Measurements from ENCODE around the gene CUL4A. TPM values are rescaled to one million over a fixed set of nuclear protein-coding genes. Genes with fewer than 3 reads are reported as not detected.

The CUL4A gene
- total and polyA plus RNA-seq, 2 donors (not counting 1 experiment from before 2014, with no cell fraction given) = 37.5 to 80.4 TPM

DNA sequence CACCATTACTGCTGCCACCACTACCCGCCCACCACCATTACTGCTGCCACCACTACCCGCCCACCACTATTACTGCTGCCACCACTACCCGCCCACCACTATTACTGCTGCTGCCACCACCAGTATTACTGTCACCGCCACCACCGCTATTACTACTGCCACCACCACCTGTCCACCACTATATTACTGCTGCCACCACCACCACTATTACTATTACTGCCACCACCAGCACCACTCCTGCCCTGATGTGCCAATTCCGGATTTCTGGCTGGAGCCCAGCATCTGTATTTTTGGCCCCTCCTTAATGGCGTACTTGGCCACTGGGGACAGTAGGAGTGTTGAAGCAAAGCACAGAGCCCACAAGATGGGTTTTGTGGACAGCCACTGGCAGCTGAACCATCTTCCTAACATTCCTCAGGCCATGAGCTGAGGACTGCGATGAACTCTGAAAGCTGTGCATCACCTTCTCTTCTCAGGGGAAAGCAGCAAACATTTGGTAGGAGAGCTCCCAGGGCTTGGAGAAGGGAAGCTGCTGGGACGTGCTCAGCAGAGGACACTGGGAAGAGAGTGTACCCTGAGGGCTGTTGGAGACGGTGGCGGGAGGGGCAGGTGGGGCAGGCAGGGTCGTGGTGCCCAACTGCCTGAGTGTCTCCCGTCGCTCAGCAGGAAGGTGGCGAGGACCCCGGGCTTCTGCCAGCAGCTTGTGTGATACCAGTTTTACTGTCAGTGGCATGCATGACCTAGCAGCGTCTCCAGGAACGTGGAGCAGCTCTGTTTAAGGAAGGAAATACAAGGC lies 23.0 kb downstream of the CUL4A start:
- WGBS (ENCODE audit: insufficient coverage) = 90% methylated on average over 16 of the region's 18 CpGs
- Histone ChIP-seq H2AFZ (ENCODE audit: insufficient read depth, low read depth, low read length, poor library complexity, severe bottlenecking) (no peak overlapping the region), H3K4me3 (ENCODE audit: control extremely low read depth in 1 of 5, extremely low read depth in 1 of 5, insufficient read depth in 1 of 5, low read depth in 2 of 5, low read length in 4 of 5) (no peak overlapping the region), H3K27me3 (replicated peaks in 1 of 4; ENCODE audit: control extremely low read depth in 1 of 4, control insufficient read depth in 3 of 4, insufficient read depth in 4 of 4, low read length in 3 of 4) (no peaks in the 10 kb centered on the region), H3K4me1 (ENCODE audit: control insufficient read depth in 2 of 2, insufficient read depth in 2 of 2, low read length in 2 of 2) (no peaks in the 10 kb centered on the region), H3K79me2 (ENCODE audit: control insufficient read depth, insufficient read depth, low read length) (no peaks in the 10 kb centered on the region), H3K36me3 (replicated peaks in 1 of 2; ENCODE audit: control extremely low read depth in 1 of 2, control insufficient read depth in 1 of 2, extremely low read depth in 1 of 2, insufficient read depth in 2 of 2, low read length in 1 of 2) (peaks cover 0 to 57% of the 10 kb centered on the region in 2 experiments), H3K4me2 (replicated peaks; ENCODE audit: low read depth, low read length, poor library complexity, severe bottlenecking) (no peak overlapping the region), H3K9ac (ENCODE audit: low read length) (no peak overlapping the region), H3K9me3 (ENCODE audit: control extremely low read depth in 1 of 3, control insufficient read depth in 2 of 3, insufficient read depth in 1 of 3, low read length in 2 of 3) (no peaks in the 10 kb centered on the region), H3K27ac (ENCODE audit: low read length in 2 of 2) (no peak overlapping the region), H4K20me1 (ENCODE audit: control insufficient read depth, insufficient read depth, low read length, poor library complexity, severe bottlenecking) (no peaks in the 10 kb centered on the region)
- DNase-seq = no peak
- no peak overlapping the region for H3K27ac Mint-ChIP-seq
- POLR2A ChIA-PET = no interaction called here
- no peaks in the 10 kb centered on the region for H3K4me1 Mint-ChIP-seq
- CTCF ChIA-PET = no interaction called here
- no peak for ATAC-seq (ENCODE audit: low read depth)
- no peak overlapping the region for H3K4me3 Mint-ChIP-seq
- no peak for TF ChIP-seq EZH2 (IDR thresholded peaks at IDR 0.05; ENCODE audit: borderline replicate concordance, insufficient read depth, low read depth, low read length, poor library complexity, severe bottlenecking)
- TF ChIP-seq, protein P1, sequence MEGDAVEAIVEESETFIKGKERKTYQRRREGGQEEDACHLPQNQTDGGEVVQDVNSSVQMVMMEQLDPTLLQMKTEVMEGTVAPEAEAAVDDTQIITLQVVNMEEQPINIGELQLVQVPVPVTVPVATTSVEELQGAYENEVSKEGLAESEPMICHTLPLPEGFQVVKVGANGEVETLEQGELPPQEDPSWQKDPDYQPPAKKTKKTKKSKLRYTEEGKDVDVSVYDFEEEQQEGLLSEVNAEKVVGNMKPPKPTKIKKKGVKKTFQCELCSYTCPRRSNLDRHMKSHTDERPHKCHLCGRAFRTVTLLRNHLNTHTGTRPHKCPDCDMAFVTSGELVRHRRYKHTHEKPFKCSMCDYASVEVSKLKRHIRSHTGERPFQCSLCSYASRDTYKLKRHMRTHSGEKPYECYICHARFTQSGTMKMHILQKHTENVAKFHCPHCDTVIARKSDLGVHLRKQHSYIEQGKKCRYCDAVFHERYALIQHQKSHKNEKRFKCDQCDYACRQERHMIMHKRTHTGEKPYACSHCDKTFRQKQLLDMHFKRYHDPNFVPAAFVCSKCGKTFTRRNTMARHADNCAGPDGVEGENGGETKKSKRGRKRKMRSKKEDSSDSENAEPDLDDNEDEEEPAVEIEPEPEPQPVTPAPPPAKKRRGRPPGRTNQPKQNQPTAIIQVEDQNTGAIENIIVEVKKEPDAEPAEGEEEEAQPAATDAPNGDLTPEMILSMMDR (IDR thresholded peaks at IDR 0.05) = no peak
- H3K9me3 Mint-ChIP-seq (ENCODE audit: insufficient read depth) = no peaks in the 10 kb centered on the region
- intact Hi-C loops (cut with micrococcal nuclease) = no loop called here
- no peaks in the 10 kb centered on the region for H3K27me3 Mint-ChIP-seq

DNA sequence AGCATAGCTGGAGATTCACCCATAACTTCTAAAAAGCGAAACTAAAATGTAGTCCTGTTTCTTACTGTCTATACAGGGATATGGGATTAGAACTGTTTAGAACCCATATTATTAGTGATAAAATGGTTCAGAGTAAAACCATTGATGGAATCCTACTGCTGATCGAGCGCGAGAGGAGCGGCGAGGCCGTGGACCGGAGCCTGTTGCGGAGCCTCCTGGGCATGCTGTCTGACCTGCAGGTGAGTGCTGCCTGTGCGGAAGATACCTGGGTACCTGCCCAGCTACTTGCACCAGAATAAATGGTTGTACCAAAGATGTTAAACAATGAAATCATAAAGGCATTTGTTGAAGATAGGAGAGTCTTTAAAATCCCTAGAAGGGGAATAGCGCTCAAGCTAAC lies 23.7 kb downstream of the CUL4A start:
- no peak overlapping the region for H3K4me3 ChIP-seq (ENCODE audit: control extremely low read depth in 1 of 5, extremely low read depth in 1 of 5, insufficient read depth in 1 of 5, low read depth in 2 of 5, low read length in 4 of 5)
- POLR2A ChIA-PET = no interaction called here
- no peak overlapping the region for H3K9ac ChIP-seq (ENCODE audit: low read length)
- H3K9me3 Mint-ChIP-seq (ENCODE audit: insufficient read depth) = no peaks in the 10 kb centered on the region
- no peak for DNase-seq
- no peaks in the 10 kb centered on the region for H3K9me3 ChIP-seq (ENCODE audit: control extremely low read depth in 1 of 3, control insufficient read depth in 2 of 3, insufficient read depth in 1 of 3, low read length in 2 of 3)
- H3K27me3 Mint-ChIP-seq = no peaks in the 10 kb centered on the region
- H2AFZ ChIP-seq (ENCODE audit: insufficient read depth, low read depth, low read length, poor library complexity, severe bottlenecking) = no peak overlapping the region
- no peak overlapping the region for H3K27ac Mint-ChIP-seq
- intact Hi-C loops (cut with micrococcal nuclease) = no loop called here
- no peak for ATAC-seq (ENCODE audit: low read depth)
- H3K36me3 ChIP-seq (replicated peaks in 1 of 2; ENCODE audit: control extremely low read depth in 1 of 2, control insufficient read depth in 1 of 2, extremely low read depth in 1 of 2, insufficient read depth in 2 of 2, low read length in 1 of 2) = peaks cover 0 to 58% of the 10 kb centered on the region in 2 experiments
- H3K4me1 ChIP-seq (ENCODE audit: control insufficient read depth in 2 of 2, insufficient read depth in 2 of 2, low read length in 2 of 2) = no peaks in the 10 kb centered on the region
- no peaks in the 10 kb centered on the region for H3K79me2 ChIP-seq (ENCODE audit: control insufficient read depth, insufficient read depth, low read length)
- H3K4me3 Mint-ChIP-seq = no peak overlapping the region
- no peak overlapping the region for H3K27ac ChIP-seq (ENCODE audit: low read length in 2 of 2)
- H3K4me1 Mint-ChIP-seq = no peaks in the 10 kb centered on the region
- WGBS (ENCODE audit: insufficient coverage) = 98% methylated on average over 8 of the region's 11 CpGs
- CTCF ChIA-PET = no interaction called here
- no peaks in the 10 kb centered on the region for H4K20me1 ChIP-seq (ENCODE audit: control insufficient read depth, insufficient read depth, low read length, poor library complexity, severe bottlenecking)
- TF ChIP-seq, protein P1 (IDR thresholded peaks at IDR 0.05) = no peak
- no peak for TF ChIP-seq EZH2 (IDR thresholded peaks at IDR 0.05; ENCODE audit: borderline replicate concordance, insufficient read depth, low read depth, low read length, poor library complexity, severe bottlenecking)
- no peak overlapping the region for H3K4me2 ChIP-seq (replicated peaks; ENCODE audit: low read depth, low read length, poor library complexity, severe bottlenecking)
- no peaks in the 10 kb centered on the region for H3K27me3 ChIP-seq (replicated peaks in 1 of 4; ENCODE audit: control extremely low read depth in 1 of 4, control insufficient read depth in 3 of 4, insufficient read depth in 4 of 4, low read length in 3 of 4)
